HG03064 (cell line): ENCODE measurements around the gene E4F1.
"Not testable (repeated sequence)": the region's sequence is repeated elsewhere in the genome, so short reads cannot be mapped to it uniquely, and the experiment has no call there.

Source experiments
- ATAC-seq: cut with Tn5 transposase; IDR thresholded peaks from one replicate; pipeline ENCODE4 v1.9.1; 2021; ENCODE audit warnings: low read depth; ENCODE audit not compliant: unreplicated experiment

Gene E4F1

GRCh38 chr16:2188395-2188794 is 35.0 kb upstream of the E4F1 start:
- ATAC-seq = no peak

GRCh38 chr16:2189252-2189893 is 34.0 kb upstream of the E4F1 start:
- ATAC-seq = no peak

- ATAC-seq = no peak
These were observed 33.3 kb upstream of the E4F1 start for GRCh38 chr16:2190002-2190658.

- no peak for ATAC-seq
These were observed 32.5 kb upstream of the E4F1 start for GRCh38 chr16:2190659-2191445.

GRCh38 chr16:2191446-2191706 is 32.0 kb upstream of the E4F1 start:
- no peak for ATAC-seq

GRCh38 chr16:2194166-2194834 is 29.1 kb upstream of the E4F1 start:
- ATAC-seq = no peak

GRCh38 chr16:2194852-2195321 is 28.5 kb upstream of the E4F1 start:
- ATAC-seq = no peak

GRCh38 chr16:2195322-2196161 is 27.8 kb upstream of the E4F1 start:
- ATAC-seq = no peak

GRCh38 chr16:2196162-2196980 is 27.0 kb upstream of the E4F1 start, which contains the start of gene CASKIN1:
CASKIN1 (minus strand) TSS chr16:2196605; CDS start chr16:2196432, 173 bp downstream.
- no peak for ATAC-seq

GRCh38 chr16:2196981-2197511 is 26.3 kb upstream of the E4F1 start:
- ATAC-seq = no peak

GRCh38 chr16:2197765-2198164 is 25.6 kb upstream of the E4F1 start:
- ATAC-seq = no peak

- no peak for ATAC-seq
These were observed 25.1 kb upstream of the E4F1 start for GRCh38 chr16:2198283-2198682.

- no peak for ATAC-seq
These were observed 24.3 kb upstream of the E4F1 start for GRCh38 chr16:2199095-2199494.

- ATAC-seq = no peak
These were observed 23.7 kb upstream of the E4F1 start for GRCh38 chr16:2199621-2200139.

- no peak for ATAC-seq
These were observed 23.1 kb upstream of the E4F1 start for GRCh38 chr16:2200313-2200712.

- ATAC-seq = not testable (repeated sequence)
These were observed 20.2 kb upstream of the E4F1 start for GRCh38 chr16:2203119-2203688.

- ATAC-seq = no peak
These were observed 18.8 kb upstream of the E4F1 start for GRCh38 chr16:2204416-2205103.
